NAMALWA (cell line): Measurements from ENCODE around the gene FABP7.

Experiments
- DNase-seq: peaks from one replicate; pipeline ENCODE4 v3.0.0-alpha.2; 2015; ENCODE audit warnings: low spot score

Gene FABP7

GRCh38 chr6:122798099-122798641 is 18.7 kb downstream of the FABP7 start:
- no peak for DNase-seq

GRCh38 chr6:122799140-122799745 is 19.7 kb downstream of the FABP7 start:
- DNase-seq = no peak

- DNase-seq = no peak
Observed at GRCh38 chr6:122799916-122800686, 20.6 kb downstream of the FABP7 start.

- DNase-seq = no peak
Observed at GRCh38 chr6:122800906-122801305, 21.4 kb downstream of the FABP7 start.

GRCh38 chr6:122801397-122801796 is 21.9 kb downstream of the FABP7 start:
- DNase-seq = no peak

GRCh38 chr6:122803171-122803661 is 23.7 kb downstream of the FABP7 start:
- no peak for DNase-seq

GRCh38 chr6:122804962-122805485 is 25.5 kb downstream of the FABP7 start:
- DNase-seq = no peak

GRCh38 chr6:122806291-122806690 is 26.8 kb downstream of the FABP7 start:
- DNase-seq = no peak

GRCh38 chr6:122808121-122808885 is 28.8 kb downstream of the FABP7 start:
- no peak for DNase-seq

- no peak for DNase-seq
Observed at GRCh38 chr6:122809001-122809400, 29.5 kb downstream of the FABP7 start.

GRCh38 chr6:122809691-122810090 is 30.2 kb downstream of the FABP7 start:
- DNase-seq = no peak

- no peak for DNase-seq
Observed at GRCh38 chr6:122810189-122810588, 30.7 kb downstream of the FABP7 start.

GRCh38 chr6:122817358-122817757 is 37.8 kb downstream of the FABP7 start:
- DNase-seq = no peak

- DNase-seq = no peak
Observed at GRCh38 chr6:122817766-122818165, 38.2 kb downstream of the FABP7 start.

- DNase-seq = no peak
Observed at GRCh38 chr6:122818866-122819265, 39.4 kb downstream of the FABP7 start.

- DNase-seq = no peak
Observed at GRCh38 chr6:122821095-122821494, 41.6 kb downstream of the FABP7 start.

GRCh38 chr6:122825163-122825562 is 45.6 kb downstream of the FABP7 start:
- DNase-seq = no peak

- DNase-seq = no peak
Observed at GRCh38 chr6:122829456-122829855, 49.9 kb downstream of the FABP7 start.

GRCh38 chr6:122831511-122831910 is 52.0 kb downstream of the FABP7 start:
- DNase-seq = no peak

- DNase-seq = no peak
Observed at GRCh38 chr6:122832459-122832858, 52.9 kb downstream of the FABP7 start.

GRCh38 chr6:122833021-122833491 is 53.5 kb downstream of the FABP7 start:
- no peak for DNase-seq
